ENCODE measurements around the gene LCP2.
"Not testable (repeated sequence)": the region's sequence is repeated elsewhere in the genome, so short reads cannot be mapped to it uniquely, and the experiment has no call there.

The LCP2 gene

DNA sequence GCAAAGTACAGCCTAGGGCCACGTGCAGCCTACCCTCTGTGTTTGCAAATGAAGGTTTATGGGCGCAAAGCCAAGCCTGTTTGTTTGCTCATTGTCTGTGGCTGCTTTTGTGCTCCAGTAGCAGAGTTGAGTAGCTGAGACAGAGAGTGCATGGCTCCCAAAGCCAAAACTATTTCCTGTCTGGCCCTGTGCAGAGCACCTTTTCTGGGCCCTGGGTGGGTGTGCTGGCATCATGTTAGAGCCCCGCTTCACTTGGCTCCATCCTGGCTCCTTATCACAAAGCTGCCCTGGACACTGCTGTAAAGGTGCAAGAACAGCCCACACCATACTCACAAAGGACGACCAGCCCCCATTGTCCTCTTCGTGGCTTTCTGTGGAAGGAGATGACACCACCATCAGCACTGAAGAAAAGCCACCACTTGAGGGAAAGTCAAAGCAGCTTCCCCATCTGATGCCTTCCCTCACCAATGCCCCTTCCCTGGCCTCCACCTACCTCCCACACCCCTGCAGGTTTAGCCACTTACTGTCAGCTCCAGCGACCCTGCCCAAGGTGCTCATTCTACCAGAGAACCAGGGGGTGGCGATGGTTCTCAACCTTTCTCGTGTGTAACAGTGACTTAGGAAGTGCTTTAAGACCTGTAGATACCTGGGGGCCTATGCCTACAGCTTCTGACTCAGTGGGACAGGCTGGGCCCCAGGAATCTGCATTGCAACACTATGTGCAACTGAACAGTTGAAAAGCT is 23.4 kb downstream of the LCP2 start:
- no peak for DNase-seq (ENCODE audit: low spot score)

DNA sequence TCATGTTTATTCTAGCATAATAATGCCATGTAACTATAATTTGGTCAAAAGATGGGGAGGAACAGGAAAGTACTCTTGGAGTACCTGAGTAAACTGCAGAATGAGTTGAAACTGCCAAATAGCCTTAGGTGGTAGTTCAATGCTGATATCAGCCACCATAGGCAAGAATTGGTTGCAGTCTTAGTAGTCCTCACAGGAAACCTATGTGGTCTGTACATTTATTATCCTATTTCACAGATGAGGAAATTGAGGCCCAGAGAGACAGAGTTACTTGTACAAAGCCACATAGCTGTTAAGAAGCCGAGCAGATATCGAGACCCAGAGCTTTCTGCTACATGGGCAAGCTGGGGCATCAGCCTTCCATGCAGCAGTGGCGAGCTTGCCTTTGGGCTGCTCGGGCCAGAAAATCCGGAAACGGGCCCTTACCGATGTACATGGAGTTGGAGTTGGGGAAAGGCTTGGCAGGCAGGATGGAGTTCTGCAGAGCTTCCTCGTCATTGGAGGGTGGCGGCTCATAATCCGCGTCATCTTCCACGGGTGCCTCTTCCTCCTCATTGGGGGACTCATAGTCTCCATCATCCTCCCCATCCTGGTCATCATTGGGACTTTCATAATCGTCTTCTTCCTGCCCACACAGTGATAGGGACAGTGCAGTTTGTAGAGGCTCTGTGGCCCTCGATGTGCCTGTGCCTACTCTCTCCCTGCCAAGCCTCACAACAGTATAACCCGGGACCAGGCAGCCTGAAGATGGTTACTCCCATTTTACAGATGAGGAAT is 27.1 kb downstream of the LCP2 start:
- no peak for DNase-seq (ENCODE audit: low spot score)

DNA sequence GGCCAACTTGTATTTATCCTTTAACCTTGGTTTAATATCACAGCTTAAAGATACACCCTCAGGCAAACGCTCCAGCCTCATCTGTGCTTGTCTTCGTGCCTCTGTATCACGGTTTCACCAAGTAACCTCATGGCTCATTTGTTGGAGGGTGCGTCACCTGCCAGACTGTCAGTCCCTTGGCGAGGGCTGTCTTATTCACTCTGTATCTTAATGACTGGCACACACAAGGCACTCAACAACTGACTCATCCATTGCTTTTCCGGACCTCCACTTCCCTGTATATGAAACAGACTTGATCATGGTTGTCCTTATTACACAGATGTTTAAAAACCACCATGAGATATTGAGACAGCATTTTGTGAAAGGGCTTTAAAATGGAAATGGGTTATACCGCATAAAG is 28.0 kb downstream of the LCP2 start:
- no peak for DNase-seq (ENCODE audit: low spot score)

DNA sequence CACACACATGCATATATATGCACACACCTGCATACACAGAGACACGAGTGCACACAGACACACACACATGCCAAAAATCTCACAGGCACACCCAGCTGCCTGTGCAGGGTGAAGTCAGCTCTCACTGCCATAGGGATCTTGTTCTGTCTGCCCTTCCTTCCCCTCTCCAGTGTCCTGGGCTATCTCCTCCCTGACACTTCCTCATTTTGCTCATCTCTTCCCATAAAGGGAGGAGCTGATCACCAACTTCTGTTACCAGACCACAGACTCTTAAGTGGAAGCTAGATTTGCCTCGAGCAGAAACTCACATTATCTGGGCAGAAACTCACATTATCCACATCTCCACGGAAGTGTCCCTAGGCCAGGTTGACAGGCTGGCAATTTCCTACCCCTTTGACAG is 28.7 kb downstream of the LCP2 start:
- no peak for DNase-seq (ENCODE audit: low spot score)

DNA sequence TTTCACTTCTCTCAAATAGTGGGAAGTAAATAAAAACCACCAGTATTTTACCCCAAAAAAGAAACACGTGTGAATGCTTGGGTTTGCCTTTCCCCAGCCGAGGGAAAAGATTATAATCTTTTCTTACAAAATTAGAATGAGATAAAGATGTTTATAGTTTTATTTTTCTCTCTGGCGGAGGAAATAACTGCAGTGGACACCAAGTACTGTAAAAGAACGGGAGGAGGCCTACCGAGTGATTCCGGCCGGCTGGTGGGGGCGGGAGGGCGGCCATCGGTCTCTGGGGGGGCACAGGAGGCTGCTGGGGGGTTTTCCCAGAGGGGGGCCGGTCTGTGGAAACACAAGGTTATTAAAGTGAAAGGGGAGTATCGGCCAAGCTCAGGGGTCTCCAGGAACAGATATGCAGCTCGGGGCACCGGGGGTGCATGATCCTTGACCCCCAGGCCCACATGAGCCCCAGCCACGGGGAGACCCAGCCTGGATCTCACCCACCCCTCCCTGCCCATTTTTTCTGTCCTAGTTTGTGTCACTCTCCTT is 29.4 kb downstream of the LCP2 start:
- no peak for DNase-seq (ENCODE audit: low spot score)

DNA sequence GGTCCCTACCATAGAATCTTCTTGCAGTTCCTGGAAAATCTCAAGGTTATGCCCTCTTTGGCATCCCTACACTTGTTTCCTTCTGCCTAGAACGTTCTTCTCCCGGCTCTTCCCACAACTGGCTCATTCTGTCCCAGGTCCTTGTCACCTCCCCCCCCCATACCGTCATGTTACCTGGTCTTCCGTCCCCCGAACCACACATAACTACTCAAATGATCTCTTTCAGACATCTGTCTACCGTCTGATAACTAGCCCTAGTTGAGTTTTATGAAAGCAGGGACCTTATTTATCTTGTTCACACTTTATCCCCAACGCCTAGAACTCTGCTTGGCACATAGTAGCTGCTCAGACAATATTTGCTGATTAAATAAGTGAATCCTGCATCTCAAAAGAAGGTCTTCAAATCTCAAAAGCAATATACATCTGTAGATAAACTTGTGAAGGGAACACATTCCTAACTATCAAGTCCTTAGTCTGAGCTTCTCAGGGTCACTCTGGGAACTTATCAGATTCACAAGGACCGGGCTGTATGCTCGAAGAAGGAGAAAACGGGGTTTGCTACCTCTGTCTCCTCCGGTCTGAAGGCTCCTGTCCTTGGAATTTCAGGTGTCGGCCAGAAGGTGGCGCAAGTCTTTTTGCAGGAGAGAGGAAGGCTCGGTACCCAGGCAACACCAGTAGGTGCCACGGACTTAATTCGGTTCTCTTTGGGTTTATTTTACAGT is 30.0 kb downstream of the LCP2 start:
- DNase-seq (ENCODE audit: low spot score) = no peak

DNA sequence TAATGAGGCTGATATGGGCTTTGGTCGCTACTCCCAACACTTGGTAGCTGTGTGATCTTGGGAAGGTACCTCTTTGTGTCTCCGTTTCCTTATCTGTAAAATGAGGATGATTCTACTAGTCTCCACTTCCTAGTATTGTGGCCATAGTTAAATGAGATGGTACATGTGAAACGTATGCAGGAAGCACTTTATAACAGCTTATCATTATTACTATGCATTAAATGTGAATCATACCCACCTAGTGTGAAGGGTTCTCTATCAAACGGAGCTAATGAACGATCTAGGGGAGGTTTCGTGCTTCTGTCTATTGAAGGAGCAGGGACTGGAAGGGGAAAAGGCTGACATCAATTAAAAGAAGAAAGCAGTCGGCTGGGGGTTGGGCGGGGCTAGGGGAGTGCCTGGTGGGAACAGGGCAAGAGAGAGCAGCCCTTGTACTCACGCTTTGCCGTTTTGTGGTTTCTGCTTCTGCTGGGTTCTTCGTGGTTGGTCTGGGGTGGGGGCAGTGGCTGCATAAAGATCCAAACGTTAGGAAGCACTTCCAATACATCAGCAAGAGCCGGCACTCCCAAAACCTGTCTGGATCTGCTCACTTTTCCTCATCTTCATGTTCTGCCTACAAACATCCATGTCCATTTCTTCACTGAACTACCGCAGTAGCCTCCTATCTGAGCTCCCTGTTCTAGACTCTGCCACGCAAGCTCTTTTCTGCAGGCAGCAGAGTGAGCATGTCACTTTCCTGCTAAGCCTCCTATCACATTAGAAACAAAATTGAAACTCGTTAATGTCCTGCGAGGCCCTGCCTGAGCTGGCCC is 30.8 kb downstream of the LCP2 start:
- no peak for DNase-seq (ENCODE audit: low spot score)

DNA sequence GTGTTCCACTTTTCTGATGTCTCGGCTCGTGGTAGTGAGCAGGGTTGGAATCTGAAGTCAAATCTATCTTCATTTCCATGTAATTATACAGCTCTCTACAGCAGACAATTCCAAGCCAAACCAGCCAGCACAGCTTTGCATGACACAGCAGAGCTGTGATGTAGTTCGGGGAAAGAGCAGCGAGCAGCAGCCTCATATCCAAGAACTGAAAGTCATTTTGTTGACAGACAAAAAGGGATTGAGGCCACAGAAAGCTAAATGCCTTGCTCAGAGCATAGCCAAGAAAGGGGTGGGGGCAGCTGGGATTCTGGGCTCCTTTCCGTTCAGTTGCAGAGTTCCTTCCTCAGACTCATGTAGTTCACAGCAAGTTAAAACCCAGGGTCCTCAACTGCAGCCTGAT is 32.1 kb downstream of the LCP2 start:
- no peak for DNase-seq (ENCODE audit: low spot score)

DNA sequence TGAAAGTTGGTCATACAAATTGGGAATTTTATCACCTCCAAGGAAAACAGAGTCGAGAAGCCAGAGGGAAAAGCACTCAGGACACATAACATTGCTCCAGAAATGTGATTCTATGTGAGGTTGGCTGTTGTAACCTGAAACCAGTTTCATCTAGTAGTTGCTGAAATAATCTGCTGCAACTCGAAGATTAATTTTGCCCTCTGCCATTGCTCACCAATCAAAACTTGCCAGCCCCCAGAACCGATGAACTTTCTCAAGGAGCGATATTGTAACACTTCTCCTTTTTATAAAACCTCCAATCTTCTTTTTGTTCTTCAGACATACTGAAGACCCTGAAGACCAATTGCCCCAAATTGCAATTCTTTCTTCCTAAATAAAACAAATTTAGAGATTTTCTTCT is 33.7 kb downstream of the LCP2 start:
- DNase-seq (ENCODE audit: low spot score) = no peak

DNA sequence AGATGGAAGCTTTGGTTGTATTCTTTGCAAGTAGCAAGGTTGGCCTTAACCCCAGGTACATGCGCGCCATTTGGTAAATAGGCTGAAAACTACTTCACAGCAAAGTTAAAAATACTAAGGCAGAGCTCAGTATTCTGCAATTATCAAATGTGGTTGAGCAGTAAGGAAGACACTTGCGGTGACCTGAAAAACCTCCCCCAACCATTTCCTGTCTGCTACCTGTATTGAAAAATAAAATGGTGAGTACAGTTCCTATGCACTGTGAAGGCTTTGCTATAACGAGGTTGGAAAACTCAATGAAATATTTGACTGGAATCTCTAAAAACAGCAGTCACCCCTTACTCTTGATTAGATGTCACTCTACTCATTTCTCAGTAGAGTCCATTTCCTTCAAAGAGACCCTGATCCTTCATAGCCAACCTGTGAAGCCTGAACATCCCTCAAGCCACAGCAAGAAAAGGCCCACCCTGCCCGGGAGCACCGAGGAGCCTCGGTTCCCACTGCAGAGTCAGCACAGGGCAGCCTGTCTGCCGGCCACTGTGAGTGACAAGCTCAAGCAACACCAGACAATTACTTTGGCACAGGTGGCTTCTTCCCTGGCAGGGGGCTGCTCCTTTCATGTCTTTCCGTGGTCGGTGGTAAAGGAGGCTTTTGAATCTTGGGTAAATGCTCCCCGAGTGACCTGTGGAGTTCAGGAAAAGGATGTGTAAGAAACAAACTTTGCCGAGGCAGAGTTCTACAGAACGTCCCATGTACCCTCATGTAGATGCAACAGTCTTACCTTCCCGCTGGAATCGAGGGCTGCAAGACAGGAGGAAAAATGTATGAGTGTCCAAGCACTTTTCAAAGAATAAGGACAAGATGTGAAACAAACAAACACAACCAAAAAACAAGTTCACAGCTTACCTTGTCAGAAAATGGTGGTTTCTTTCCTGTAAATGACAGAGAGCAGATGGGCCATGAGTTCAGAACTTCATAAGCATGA is 35.2 kb downstream of the LCP2 start:
- DNase-seq (ENCODE audit: low spot score) = no peak

DNA sequence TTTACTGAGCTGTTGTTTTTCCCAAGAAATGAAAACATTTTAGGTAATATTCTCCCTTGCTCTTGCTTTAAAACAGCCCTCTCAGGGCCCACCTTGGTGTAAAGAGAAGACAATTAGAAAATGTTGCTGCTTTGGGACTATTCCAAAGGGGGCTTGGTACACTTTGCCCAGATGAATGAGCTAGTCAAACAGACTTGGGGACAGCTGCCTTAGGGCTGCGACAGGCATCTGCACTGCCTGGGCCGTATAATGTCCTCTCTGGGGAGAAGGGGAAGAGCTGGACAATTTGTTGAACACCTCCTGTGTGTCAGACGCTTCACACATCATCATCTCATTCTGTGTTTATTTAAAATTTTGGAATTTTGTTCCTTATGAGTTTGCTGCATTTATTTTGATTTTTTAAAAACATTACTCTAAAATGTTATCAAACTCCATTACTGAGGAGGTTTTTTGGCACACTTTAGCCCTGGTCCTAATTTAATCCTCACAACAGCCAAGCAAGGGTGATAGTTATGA is 36.0 kb downstream of the LCP2 start:
- DNase-seq (ENCODE audit: low spot score) = no peak

DNA sequence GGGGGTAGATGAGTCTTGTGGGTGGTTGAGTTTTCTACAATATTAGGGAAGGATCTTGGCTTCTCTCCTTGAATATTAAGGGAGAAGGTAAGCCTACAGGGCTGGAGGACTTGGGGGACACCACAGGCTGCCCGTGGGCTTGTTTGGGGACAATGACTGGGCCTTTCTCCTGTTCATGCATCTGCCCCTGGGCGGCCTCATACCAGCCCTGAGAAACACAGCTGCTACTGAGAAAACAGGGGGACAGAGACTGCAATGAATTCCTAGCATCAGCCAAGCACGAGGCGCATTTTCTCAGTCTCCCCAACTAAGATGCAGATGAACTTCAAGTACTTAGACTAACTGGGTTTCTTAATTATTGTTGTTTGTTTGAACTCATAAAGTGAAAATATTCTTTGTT is 40.2 kb downstream of the LCP2 start:
- DNase-seq (ENCODE audit: low spot score) = no peak

DNA sequence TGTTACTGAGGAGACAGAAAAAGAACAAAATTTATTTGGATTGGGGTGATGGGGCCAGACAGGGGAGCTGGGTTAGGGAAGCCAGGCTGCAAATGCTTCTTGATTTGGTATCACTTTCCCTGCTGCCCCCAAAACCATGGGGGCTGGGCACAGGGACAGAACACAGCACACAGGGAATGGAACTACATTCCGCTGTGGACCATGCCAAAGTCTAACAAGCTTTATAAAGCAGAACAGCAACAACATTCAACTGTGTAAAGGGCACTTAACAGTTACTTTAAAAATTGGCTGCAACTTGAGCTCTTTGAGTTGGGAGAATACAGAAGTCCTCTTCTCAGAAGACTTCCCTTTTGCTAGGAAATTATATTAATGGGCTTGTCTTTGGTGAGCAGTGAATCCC is 41.0 kb downstream of the LCP2 start:
- DNase-seq (ENCODE audit: low spot score) = no peak

DNA sequence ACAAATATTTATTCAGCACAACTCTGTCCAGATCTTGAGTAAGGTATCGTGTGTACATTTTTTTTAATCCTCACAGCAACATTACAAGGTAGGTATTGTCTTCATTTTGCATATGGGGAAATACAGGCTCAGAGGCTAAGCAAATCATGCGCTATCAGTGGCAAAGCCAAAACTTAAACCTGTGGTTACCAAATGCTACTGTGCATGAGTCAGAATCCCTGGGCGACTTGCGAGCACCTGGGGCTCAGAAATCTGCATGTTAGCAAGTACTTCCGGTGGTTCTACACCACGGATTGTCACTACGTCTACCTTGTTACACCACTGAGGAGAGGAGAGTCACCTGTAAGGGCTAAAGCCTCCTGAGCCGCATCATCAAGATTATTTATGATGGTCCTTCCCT is 43.5 kb downstream of the LCP2 start:
- DNase-seq (ENCODE audit: low spot score) = no peak

DNA sequence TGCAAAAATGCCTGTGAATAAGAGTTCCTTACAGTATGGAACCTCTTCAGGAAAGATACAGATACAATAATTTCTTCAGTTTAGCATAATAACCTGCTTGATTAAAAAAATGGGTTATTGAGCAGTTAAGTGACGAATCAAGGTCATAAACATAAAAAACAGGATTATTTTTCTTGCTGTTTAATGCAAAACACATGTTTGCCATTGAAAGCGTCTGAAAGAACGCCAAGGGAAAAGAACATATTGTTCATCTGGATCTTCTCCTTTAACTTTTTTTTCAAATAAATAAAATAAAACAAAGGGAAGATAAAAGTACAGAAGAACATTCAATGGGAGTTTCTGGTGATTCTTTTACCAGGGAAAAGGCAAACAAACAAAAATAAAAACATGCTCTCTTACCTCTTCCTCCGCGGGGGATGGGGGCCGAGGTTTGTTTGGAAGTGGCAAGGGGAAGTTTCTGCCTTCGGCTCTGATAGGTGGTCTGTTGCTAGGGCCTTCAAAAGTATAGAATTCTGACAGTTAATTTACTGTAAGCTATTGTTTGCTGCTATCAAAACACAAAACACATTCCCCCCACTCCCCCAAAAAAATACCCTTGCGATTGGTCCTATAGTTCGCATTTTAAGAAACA is 44.7 kb downstream of the LCP2 start:
- no peak for DNase-seq (ENCODE audit: low spot score)

DNA sequence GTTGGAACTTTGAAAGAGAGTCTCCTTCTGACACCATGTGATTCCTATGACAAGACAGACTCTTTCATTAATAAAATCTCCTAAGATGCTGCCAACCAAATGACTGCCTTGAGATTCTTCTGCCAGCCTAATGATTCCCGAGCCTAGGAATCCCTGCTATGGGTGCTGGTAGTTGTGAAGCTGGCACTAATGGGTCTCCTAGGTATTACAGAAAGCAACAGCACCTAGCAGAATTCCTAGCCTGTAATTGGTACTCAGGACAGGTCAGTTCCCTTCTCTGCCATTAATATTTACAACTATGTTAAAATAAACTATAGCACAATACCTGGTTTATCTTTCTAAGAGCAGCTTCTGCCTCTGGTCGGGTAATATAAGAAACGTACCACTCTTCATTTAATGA is 45.5 kb downstream of the LCP2 start:
- no peak for DNase-seq (ENCODE audit: low spot score)

DNA sequence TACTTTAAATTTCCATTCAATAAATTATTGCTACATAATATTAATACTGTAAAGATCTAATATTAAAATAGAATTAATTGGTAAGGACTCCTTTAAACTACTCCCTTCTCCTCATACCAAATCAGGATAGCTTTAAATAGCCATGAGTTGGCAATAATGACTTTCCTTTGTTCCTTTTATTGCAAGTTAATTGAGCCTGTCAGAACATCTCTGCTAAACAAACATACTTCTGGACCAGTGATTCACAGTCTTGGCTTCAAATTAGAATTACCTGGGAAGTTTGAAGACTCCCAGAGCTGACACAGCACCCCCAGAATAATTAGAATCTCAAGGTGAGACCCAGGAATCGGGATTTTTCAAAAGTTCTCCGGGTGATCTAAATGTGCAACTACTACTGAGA is 46.1 kb downstream of the LCP2 start:
- no peak for DNase-seq (ENCODE audit: low spot score)

DNA sequence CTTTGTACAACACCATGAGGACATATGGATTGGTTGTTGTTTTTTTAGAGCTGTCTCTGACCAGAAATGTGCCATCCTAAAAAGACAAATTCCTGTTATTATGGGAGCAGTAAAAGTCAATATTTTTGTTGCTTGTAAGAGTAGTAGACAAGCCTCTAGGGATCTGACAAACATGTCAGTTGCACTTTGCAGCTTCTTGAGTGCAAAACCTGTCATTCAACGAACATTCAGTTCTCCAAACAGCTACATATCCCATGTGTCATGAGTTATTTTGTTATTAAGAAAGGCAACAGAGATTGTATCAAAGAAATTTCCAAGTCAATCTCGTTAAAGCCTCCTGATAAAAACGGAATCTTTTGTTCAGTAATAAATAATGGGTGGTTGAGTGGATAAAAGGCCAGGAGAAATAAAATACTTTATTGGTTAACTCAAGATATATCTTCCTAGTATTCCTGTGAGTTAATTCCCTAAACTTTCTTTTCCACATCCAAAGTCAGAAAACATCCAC is 46.7 kb downstream of the LCP2 start:
- DNase-seq (ENCODE audit: low spot score) = no peak

DNA sequence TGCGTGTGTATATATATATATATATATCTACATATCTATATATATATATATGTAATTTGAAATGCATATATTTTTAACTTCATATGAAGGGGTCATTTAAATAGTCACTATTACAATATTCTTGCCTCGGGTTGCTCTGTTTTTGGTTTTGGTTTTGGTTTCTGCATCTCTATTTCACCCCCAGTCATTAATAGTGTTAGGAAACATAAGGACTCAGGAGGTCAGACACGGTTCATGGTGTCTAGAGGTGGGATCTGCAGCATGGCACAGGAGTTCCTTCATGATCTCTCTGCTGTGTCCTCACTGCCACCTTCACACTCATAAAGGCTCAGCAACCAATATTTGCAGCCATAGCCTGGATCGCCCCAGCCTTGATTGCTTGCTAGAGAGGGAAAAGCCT is 48.2 kb downstream of the LCP2 start:
- no peak for DNase-seq (ENCODE audit: low spot score)

DNA sequence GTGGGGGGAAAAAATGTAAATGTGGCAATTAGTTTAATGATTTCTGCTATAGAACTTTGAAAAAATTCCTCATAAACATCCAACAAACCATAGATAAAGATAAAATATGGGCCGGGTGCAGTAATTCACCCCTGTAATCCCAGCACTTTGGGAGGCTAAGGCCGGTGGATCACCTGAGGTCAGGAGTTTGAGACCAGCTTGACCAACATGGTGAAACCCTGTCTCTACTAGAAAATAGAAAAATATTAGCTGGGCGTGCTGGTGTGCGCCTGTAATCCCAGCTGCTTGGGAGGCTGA is 48.7 kb downstream of the LCP2 start:
- DNase-seq (ENCODE audit: low spot score) = not testable (repeated sequence)
